Activated naive CD4-positive, alpha-beta T cell treated with anti-CD3 and anti-CD28 coated beads, Interleukin-2, amount 50 U/mL, for 24 hours (primary cell): ENCODE data around the gene CCDC178.
"Not testable (repeated sequence)": the region's sequence is repeated elsewhere in the genome, so short reads cannot be mapped to it uniquely, and the experiment has no call there.

Experiments
- H3K27ac Mint-ChIP-seq: one replicate; pipeline ENCODE4 v1.8.0; 2021; ENCODE audit warnings: mild to moderate bottlenecking, mixed read lengths
- H3K27me3 Mint-ChIP-seq: one replicate; pipeline ENCODE4 v1.8.0; 2021; ENCODE audit warnings: mixed read lengths
- H3K36me3 Mint-ChIP-seq: one replicate; pipeline ENCODE4 v1.8.0; 2021; ENCODE audit warnings: mixed read lengths
- H3K4me1 Mint-ChIP-seq: one replicate; pipeline ENCODE4 v1.8.0; 2021; ENCODE audit warnings: mixed read lengths
- H3K4me3 Mint-ChIP-seq: one replicate; pipeline ENCODE4 v1.8.0; 2021; ENCODE audit warnings: mild to moderate bottlenecking, mixed read lengths
- H3K9me3 Mint-ChIP-seq: one replicate; pipeline ENCODE4 v1.8.0; 2021; ENCODE audit warnings: mixed read lengths

Gene CCDC178

DNA sequence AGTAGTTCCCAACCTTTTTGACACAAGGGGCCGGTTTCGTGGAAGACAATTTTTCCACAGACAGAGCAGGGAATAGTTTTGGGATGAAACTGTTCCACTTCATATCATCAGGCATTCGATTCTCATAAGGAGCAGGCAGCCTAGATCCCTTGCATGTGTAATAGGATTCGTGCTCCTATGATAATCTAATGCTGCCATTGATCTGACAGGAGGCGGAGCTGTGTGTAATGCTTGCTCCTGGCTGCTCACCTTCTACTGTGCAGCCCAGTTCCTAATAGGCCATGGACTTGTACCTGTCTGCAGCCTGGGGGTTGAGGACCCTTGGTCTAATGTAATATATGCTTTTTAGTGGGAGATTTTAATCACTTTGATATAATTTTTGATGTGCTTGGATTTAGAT lies 479.0 kb downstream of the CCDC178 start:
- H3K27me3 Mint-ChIP-seq, result no peaks in the 10 kb centered on the region
- peaks cover 5% of the 10 kb centered on the region for H3K9me3 Mint-ChIP-seq
- no peaks in the 10 kb centered on the region for H3K36me3 Mint-ChIP-seq
- H3K4me3 Mint-ChIP-seq, result no peak overlapping the region
- no peak overlapping the region for H3K27ac Mint-ChIP-seq
- H3K4me1 Mint-ChIP-seq, result no peaks in the 10 kb centered on the region

DNA sequence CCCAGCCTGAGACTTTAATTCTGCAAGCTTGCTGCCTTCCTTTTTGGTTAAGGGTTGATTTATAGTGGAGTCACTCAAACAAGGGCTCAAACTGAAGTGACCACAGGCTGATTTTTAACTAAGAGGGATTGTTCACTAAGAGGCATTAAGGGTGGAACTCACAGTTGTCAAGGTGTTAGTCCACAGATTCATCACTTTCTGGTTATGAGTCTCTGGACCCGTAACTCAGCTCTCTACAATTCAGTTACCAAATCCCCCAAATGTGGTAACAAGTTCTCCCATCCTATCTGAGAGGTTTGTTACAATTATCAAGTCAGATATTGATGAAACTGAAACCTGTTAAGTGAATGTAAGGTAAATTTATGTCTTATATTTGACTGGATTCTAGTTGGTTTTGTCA lies 481.8 kb downstream of the CCDC178 start:
- Mint-ChIP-seq H3K27ac (no peak overlapping the region), H3K36me3 (no peaks in the 10 kb centered on the region), H3K27me3 (no peaks in the 10 kb centered on the region), H3K4me3 (no peak overlapping the region), H3K9me3 (peaks cover 5% of the 10 kb centered on the region), H3K4me1 (no peaks in the 10 kb centered on the region)

DNA sequence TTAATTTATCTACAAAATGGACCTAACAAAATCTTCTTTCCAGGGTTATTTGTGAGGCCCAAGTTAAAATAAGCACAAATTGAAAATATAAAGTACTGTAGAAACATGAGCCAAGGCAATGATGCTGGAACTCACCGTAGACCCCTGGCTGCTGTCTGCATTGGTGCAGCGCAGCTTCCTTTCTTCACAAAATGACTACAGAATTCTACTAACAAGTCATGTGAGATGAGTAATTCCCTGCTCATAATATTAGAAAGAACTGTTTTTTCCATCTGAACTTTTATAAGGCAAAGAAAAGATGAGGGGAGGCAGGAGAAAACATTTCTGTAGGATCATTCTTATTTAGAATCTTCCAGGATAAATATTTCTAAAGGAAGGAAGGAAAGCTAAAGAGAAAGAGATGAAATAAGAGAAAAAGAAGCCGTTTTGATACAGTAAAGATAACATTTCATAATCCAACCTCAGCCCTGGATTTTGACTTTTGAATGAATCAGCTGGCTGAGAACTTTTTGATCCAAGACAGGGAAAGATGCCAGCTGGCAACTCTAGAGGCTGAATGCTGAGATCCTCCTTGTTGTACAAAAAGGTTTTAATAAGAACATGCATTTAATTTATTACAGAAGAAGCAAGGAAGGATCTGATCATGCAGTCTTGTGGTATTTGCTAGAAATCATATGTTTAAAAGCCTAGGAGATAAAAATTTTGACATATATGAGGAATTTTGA lies 483.8 kb downstream of the CCDC178 start:
- no peak overlapping the region for H3K27ac Mint-ChIP-seq
- no peaks in the 10 kb centered on the region for H3K4me1 Mint-ChIP-seq
- H3K27me3 Mint-ChIP-seq, result no peaks in the 10 kb centered on the region
- peaks cover 5% of the 10 kb centered on the region for H3K9me3 Mint-ChIP-seq
- no peaks in the 10 kb centered on the region for H3K36me3 Mint-ChIP-seq
- H3K4me3 Mint-ChIP-seq, result no peak overlapping the region

DNA sequence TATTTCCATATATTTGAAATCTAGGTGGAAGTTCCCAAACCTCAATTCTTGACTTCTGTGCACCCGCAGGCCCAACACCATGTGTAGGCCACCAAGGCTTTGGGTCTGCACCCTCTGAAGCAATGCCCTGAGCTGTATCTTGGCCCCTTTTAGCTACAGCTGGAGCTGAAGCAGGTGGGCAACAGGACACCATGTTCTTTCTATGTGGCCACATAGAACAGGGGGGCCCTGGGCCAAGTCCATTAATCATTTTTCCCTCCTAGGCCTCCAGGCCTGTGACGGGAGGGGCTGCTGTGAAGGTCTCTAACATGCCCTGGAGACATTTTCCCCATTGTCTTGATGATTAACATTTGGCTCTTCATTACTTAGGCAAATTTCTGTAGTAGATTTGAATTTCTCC lies 488.2 kb downstream of the CCDC178 start:
- H3K27ac Mint-ChIP-seq, H3K27me3 Mint-ChIP-seq, H3K4me1 Mint-ChIP-seq, H3K36me3 Mint-ChIP-seq, H3K9me3 Mint-ChIP-seq, H3K4me3 Mint-ChIP-seq: not testable (repeated sequence)

DNA sequence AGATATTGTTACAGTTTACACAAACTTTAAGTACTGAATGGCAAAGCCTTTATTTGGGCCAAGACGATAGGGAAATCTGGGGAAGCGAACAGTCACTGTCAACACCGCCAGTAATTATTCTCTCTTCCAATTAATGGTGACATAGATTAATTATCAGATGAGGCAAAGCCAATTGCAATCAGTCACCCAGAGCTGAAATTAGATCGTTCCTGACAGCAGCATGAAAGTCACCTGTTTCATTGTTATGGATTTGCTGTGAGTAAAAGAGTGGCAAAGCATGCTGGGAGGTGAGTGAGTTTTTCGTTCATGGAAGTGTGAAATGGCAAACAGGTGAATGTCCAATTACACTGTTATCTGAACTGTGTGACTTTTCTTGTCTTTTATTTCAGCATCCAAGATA lies 502.9 kb downstream of the CCDC178 start:
- no peaks in the 10 kb centered on the region for H3K9me3 Mint-ChIP-seq
- H3K36me3 Mint-ChIP-seq, result no peaks in the 10 kb centered on the region
- no peak overlapping the region for H3K4me3 Mint-ChIP-seq
- H3K4me1 Mint-ChIP-seq, result no peaks in the 10 kb centered on the region
- H3K27me3 Mint-ChIP-seq, result no peaks in the 10 kb centered on the region
- H3K27ac Mint-ChIP-seq, result no peak overlapping the region

DNA sequence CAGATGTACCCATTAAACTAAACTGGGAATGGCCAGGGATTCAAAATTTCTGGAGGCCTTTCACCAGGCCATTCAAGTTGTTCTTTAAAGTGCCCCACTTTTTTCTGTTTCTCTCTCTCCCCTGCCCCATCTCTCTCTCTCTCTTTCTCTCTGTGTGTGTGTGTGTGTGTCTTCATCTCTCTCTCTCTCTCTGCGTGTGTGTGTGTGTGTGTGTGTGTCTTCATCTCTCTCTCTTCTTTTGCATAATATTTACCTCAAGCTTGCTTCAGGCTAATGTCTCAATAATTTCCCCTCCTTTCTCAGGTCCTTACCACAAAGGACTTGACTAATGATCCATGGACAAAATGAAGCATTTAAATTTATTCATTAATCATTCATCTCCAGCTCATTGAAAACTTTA lies 503.5 kb downstream of the CCDC178 start:
- H3K4me3 Mint-ChIP-seq, result no peak overlapping the region
- H3K27ac Mint-ChIP-seq, result no peak overlapping the region
- H3K36me3 Mint-ChIP-seq, result no peaks in the 10 kb centered on the region
- no peaks in the 10 kb centered on the region for H3K9me3 Mint-ChIP-seq
- no peaks in the 10 kb centered on the region for H3K27me3 Mint-ChIP-seq
- no peaks in the 10 kb centered on the region for H3K4me1 Mint-ChIP-seq

DNA sequence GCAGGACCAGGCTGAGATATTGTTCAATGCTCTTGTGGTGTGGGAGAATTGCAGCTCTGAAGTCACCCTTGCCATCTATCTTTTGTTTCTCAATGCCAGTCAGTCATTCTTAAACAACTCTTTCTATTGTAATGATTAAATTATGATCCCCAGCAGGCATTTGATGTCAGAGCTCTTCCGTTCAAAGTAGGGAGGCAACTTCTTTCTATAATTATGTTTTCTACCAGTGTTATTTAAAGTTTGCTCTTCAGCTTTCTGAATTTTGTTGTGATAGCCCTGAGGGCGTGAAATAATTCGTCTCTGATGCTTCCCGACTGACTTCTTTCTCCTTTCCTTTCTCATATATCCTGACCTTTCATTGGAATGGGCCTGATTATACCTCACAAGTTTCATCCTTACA lies 506.3 kb downstream of the CCDC178 start:
- H3K36me3 Mint-ChIP-seq, result no peaks in the 10 kb centered on the region

DNA sequence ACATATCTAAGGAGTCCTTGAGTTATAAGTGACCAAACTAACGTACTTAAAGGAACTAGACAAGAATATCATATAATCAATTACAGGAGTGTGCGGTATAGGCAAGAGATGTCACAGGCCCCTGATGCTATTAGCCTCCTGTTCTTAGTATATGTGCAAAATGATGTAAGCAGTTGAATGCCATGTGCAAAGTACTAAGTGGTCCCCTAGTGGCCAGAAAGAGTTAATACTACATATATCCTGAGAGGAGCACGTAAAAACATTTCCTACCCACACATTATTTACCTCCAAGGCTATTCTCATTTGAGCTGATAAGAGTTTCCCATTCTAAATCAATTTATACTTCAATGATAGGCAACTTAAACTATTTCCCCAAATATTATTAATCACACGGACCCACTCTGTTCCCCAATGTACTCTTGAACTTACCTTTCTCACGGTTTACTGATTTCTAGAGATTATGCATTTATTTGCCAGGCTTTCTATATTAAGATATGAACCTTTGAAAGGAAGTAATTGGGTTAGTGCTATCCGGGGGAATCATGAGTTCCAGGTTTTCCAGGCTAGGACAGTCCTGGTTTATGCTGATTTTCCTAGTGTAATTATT lies 509.7 kb downstream of the CCDC178 start:
- Mint-ChIP-seq H3K9me3 (no peaks in the 10 kb centered on the region), H3K4me3 (no peak overlapping the region), H3K36me3 (no peaks in the 10 kb centered on the region), H3K27ac (no peak overlapping the region), H3K4me1 (no peaks in the 10 kb centered on the region), H3K27me3 (no peaks in the 10 kb centered on the region)

More for the DNA sequence above, 506.3 kb downstream of the CCDC178 start:
- Mint-ChIP-seq H3K4me1 (no peaks in the 10 kb centered on the region), H3K27me3 (no peaks in the 10 kb centered on the region), H3K27ac (no peak overlapping the region), H3K4me3 (no peak overlapping the region), H3K9me3 (no peaks in the 10 kb centered on the region)

DNA sequence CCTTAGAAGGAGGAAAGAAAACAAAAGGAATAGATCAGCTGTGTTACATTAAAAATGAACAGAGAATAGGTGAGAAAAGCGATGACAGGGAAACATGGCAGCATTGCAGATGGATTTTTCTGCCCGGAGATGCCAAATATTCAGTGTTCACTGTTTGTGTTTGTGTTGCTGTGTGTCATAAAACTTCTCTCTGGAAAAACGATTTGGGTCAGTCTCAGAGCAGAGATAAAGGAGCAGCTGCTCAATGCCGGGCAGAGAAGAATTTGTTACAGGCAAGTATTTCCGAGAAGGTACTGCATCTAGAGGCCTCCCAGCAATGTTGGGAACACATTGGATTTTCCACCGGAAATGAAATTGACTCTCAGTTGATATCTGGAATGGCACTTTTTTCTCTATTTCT lies 511.3 kb downstream of the CCDC178 start:
- Mint-ChIP-seq H3K27ac (no peak overlapping the region), H3K9me3 (no peaks in the 10 kb centered on the region), H3K4me1 (no peaks in the 10 kb centered on the region), H3K36me3 (no peaks in the 10 kb centered on the region), H3K27me3 (no peaks in the 10 kb centered on the region), H3K4me3 (no peak overlapping the region)

DNA sequence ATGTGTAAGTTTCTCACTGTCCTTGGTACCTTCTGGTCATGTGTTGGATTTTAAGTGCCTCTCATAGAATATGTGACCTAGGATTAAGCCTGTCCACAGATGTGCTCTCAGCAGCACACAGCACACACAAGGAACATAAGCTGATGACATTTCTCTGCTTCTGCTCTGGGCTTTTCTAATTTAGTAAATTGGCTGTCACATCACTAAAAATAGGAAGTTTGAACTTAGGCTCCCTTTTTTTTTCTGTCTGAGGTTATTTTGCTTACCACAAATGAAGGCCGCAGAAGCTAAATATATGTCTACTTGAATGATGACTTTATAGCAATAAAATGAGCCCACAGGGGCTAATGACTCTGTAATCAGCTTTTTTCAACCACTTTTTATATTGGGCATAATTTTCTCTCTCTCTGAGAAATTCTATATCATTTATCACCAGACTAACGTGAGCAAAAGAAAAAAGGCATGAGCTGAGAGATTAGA lies 517.5 kb downstream of the CCDC178 start:
- no peaks in the 10 kb centered on the region for H3K36me3 Mint-ChIP-seq
- no peaks in the 10 kb centered on the region for H3K27me3 Mint-ChIP-seq
- H3K4me1 Mint-ChIP-seq, result no peaks in the 10 kb centered on the region
- no peak overlapping the region for H3K4me3 Mint-ChIP-seq
- no peaks in the 10 kb centered on the region for H3K9me3 Mint-ChIP-seq
- H3K27ac Mint-ChIP-seq, result no peak overlapping the region

DNA sequence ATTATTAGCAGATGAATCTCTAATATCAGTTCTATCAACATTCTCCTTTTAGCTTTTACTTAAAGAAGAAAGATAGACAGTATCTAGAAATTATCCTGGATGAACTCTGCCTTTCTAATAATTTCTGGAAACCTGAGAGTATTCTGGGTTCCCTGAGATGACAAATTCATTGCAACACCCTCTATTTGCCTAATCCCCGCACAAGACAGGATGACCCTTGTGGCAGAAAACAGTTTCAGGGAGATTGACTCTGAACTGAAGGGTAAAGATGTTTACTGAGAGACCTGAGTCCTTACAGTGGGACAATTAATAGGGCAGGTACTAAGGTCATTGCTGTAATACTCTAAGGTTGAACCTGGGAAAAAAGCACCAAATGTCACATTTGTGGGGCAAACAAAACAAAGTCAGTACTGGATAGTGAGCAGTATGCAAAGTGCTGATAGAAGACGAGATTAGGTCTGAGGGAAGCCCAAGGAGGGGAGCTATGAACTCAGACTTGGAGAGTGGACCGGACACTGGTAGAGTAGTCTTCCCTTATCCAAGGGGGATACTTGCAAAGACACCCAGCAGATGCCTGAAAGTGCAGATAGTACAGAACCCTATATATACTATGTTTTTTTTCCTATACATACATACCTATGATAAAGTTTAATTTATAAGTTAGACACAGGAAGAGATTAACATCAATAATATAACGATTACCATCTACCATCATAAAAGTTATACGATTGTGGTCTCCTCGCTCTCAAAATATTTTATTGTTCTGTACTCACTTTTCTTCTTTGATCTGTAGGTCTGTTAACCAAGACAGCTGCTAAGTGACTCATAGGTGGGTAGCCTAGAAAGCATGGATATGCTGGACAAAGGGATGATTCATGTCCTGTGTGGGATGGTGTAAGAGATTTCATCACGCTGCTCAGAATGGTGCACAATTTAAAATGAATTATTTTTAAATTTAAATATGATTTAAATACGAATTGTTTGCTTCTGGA lies 519.4 kb downstream of the CCDC178 start:
- no peaks in the 10 kb centered on the region for H3K27me3 Mint-ChIP-seq
- no peak overlapping the region for H3K27ac Mint-ChIP-seq
- H3K4me3 Mint-ChIP-seq, result no peak overlapping the region
- no peaks in the 10 kb centered on the region for H3K4me1 Mint-ChIP-seq
- no peaks in the 10 kb centered on the region for H3K9me3 Mint-ChIP-seq
- H3K36me3 Mint-ChIP-seq, result no peaks in the 10 kb centered on the region

DNA sequence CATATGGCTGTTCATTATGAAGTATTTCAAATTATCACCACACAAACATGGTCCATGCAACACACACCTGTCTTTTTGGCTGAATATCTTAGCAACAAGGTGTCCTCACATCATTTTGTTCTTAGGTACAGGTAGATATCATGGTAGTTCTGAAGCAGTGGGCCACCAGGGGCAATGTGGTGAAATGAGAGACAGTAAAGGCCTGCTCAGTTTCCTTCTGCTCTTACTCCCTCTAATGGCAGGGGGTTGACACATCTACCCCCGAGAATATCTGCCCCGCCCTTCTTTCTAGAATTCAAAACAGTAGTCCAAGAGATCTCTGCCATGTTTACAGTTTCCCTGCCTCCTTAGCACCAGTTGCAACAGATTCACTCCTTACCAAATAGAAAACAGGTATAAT lies 520.7 kb downstream of the CCDC178 start:
- Mint-ChIP-seq H3K9me3 (no peaks in the 10 kb centered on the region), H3K4me1 (no peaks in the 10 kb centered on the region)

DNA sequence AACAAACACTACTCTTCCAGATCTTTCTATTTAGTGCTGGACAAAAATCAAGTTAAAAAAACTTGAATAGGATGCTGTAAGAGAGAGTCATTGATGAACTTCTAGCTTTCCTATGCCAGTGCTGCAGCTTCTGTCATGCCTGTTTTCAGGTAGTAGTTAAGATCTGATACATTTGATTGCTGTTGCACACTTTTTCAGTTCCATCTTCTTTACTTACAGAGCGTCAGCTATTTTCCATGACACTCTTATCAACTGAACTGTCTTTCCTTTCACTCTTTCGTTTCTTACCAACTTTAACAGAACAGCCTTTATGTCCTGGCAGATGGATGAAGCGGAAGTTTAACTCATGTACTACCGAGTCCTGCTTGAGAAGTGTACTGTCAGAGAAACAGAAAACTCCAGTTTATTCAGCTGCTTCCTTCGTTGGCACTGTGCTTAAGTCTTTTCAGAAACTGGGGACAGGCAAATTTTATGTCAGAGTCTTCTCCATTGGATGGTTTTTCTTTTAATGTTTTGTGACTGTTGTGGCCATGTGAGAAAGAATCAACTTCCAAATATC lies 521.8 kb downstream of the CCDC178 start:
- Mint-ChIP-seq H3K9me3 (no peaks in the 10 kb centered on the region), H3K27ac (no peak overlapping the region), H3K4me1 (no peaks in the 10 kb centered on the region), H3K4me3 (no peak overlapping the region), H3K27me3 (peaks cover 2% of the 10 kb centered on the region), H3K36me3 (no peaks in the 10 kb centered on the region)

More for the DNA sequence above, 520.7 kb downstream of the CCDC178 start:
- Mint-ChIP-seq H3K4me3 (no peak overlapping the region), H3K27me3 (peaks cover 2% of the 10 kb centered on the region), H3K27ac (no peak overlapping the region), H3K36me3 (no peaks in the 10 kb centered on the region)

DNA sequence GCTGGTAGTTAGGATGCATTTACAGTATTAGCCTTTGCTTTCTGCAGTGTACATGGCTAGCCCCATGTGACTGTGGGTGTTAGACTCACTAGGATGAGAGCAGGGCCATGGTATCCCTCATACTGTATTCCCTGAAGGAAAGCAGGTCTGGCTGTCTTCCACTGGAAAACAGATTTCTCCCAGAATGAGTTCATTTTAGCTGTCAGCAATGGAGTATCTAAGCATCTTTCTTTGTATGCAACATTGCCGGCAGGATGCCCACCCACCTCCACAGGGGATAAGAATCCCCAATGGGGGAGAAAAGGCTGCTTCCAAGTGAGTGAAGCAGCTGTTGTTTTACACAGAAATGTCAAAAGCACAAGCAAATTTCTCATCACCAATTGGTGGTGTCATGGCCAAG lies 525.0 kb downstream of the CCDC178 start:
- Mint-ChIP-seq H3K27me3 (peaks cover 2% of the 10 kb centered on the region), H3K36me3 (no peaks in the 10 kb centered on the region), H3K4me3 (no peak overlapping the region), H3K4me1 (no peaks in the 10 kb centered on the region), H3K27ac (no peak overlapping the region), H3K9me3 (no peaks in the 10 kb centered on the region)

DNA sequence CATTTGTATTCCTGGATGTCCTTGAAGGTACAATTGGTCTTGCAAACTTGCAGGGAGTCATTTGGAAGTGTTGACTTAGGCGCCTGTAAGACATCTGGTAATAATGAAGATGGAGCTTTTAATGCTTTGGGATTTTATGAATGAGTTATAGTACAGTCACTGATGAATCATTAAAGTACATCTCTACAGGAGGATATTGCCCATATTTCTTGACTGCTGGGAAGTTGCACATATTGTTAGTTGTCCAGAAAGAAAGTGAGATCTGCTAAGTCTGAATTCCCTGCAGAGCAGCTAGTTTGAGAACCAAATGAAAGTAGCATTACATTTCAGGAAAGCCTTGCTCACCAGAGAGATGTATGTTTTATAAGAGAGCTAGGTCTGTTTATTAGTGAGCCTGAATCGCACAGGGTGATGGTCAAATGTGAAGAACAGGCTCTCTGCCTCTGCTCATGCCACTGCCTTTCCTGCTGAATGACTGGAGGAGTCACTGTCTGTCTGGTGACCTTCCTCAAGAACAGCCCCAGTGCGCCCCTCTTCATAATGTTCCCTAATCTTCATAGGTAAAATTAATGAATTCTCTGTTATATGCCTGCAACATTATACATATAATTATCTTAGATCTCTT lies 528.7 kb downstream of the CCDC178 start:
- H3K27me3 Mint-ChIP-seq, result peaks cover 2% of the 10 kb centered on the region
- H3K4me1 Mint-ChIP-seq, result no peaks in the 10 kb centered on the region
- no peak overlapping the region for H3K27ac Mint-ChIP-seq
- H3K4me3 Mint-ChIP-seq, result no peak overlapping the region
- peaks cover 5% of the 10 kb centered on the region for H3K9me3 Mint-ChIP-seq
- no peaks in the 10 kb centered on the region for H3K36me3 Mint-ChIP-seq
